Activated CD8-positive, alpha-beta memory T cell treated with anti-CD3 and anti-CD28 coated beads, Interleukin-2, amount 10 ng/mL, durations not matched to agents 7 days and 5 days (primary cell): ENCODE data around the gene ADI1. TPM values are rescaled to one million over a fixed set of nuclear protein-coding genes. Genes with fewer than 3 reads are reported as not detected.

Source experiments
- ATAC-seq: fragments of 150-1000 bp; cut with Tn5 transposase; one replicate; pipeline ENCODE4 v1.10.0; 2021; ENCODE audit warnings: moderate library complexity
- CTCF ChIA-PET: fragments of 350-600 bp; sonication (Branson Sonifier 250); formaldehyde crosslinking; loops from one replicate; lab custom pipeline; 2021; ENCODE audit warnings: antibody characterized with exemption; lab: Charles Lee
- DNase-seq: peaks from one replicate; pipeline ENCODE4 v3.0.0-alpha.2; 2020
- H3K27ac Mint-ChIP-seq: one replicate; pipeline ENCODE4 v1.8.0; 2021; ENCODE audit warnings: mild to moderate bottlenecking, mixed read lengths
- H3K27me3 Mint-ChIP-seq: one replicate; pipeline ENCODE4 v1.8.0; 2021; ENCODE audit warnings: mixed read lengths
- H3K36me3 Mint-ChIP-seq: one replicate; pipeline ENCODE4 v1.8.0; 2021; ENCODE audit warnings: mild to moderate bottlenecking, mixed read lengths
- H3K4me1 Mint-ChIP-seq: one replicate; pipeline ENCODE4 v1.8.0; 2021; ENCODE audit warnings: mixed read lengths
- H3K4me3 Mint-ChIP-seq: one replicate; pipeline ENCODE4 v1.8.0; 2021; ENCODE audit warnings: mild to moderate bottlenecking, moderate library complexity, mixed read lengths
- H3K9me3 Mint-ChIP-seq: one replicate; pipeline ENCODE4 v1.8.0; 2022; ENCODE audit warnings: low read depth, mixed read lengths
- total RNA-seq, 2 experiments: library from RNA; stranded (reverse); gene quantifications; one replicate each; pipeline ENCODE4 v1.2.3, GENCODE V29; 2021

ADI1 gene
- total RNA-seq, result 10 to 100 TPM; 15.0 to 16.6 TPM

GRCh38 chr2:3519255-3520205, at the start of gene ADI1:
Gene ADI1 (minus strand): TSS chr2:3519531. CDS start chr2:3519487, 44 bp downstream.
- peaks cover 3% of the 10 kb centered on the region for H3K9me3 Mint-ChIP-seq
- ATAC-seq (peak; percentile 63), DNase-seq (peak; percentile 86)
- H3K4me3 Mint-ChIP-seq, result peak within 1 kb of the TSS; percentile 84
- H3K4me1 Mint-ChIP-seq, result peaks cover 28% of the 10 kb centered on the region
- H3K27ac Mint-ChIP-seq, result peak within 1 kb of the TSS; percentile 88
- peaks cover 4% of the 10 kb centered on the region for H3K27me3 Mint-ChIP-seq
- peaks cover 17% of the 10 kb centered on the region for H3K36me3 Mint-ChIP-seq
- CTCF ChIA-PET, result interaction anchor here (0.7 to 1.6 kb wide), 4 partner anchors 21 to 132 kb away, joined by 3 to 6 read pairs (median 4); partner anchors contain the start of gene RNASEH1

GRCh38 chr2:3566806-3567205, 47.5 kb upstream of the ADI1 start:
- H3K4me3 Mint-ChIP-seq, result no peak overlapping the region
- no peaks in the 10 kb centered on the region for H3K27me3 Mint-ChIP-seq
- no peaks in the 10 kb centered on the region for H3K9me3 Mint-ChIP-seq
- ATAC-seq, result no peak
- H3K4me1 Mint-ChIP-seq, result peaks cover 17% of the 10 kb centered on the region
- H3K36me3 Mint-ChIP-seq, result peaks cover 3% of the 10 kb centered on the region
- no peak for DNase-seq
- H3K27ac Mint-ChIP-seq, result no peak overlapping the region
- CTCF ChIA-PET, result no interaction called here

GRCh38 chr2:3565117-3565516, 45.8 kb upstream of the ADI1 start:
- DNase-seq (no peak), ATAC-seq (no peak)
- H3K27ac Mint-ChIP-seq, result no peak overlapping the region
- H3K36me3 Mint-ChIP-seq, result peaks cover 4% of the 10 kb centered on the region
- H3K4me1 Mint-ChIP-seq, result peaks cover 19% of the 10 kb centered on the region
- no peak overlapping the region for H3K4me3 Mint-ChIP-seq
- CTCF ChIA-PET, result no interaction called here
- no peaks in the 10 kb centered on the region for H3K27me3 Mint-ChIP-seq
- no peaks in the 10 kb centered on the region for H3K9me3 Mint-ChIP-seq

GRCh38 chr2:3563521-3563976, 44.2 kb upstream of the ADI1 start:
- Mint-ChIP-seq H3K4me1 (peaks cover 29% of the 10 kb centered on the region), H3K9me3 (no peaks in the 10 kb centered on the region), H3K27me3 (no peaks in the 10 kb centered on the region), H3K36me3 (peaks cover 7% of the 10 kb centered on the region), H3K4me3 (no peak overlapping the region), H3K27ac (no peak overlapping the region)
- CTCF ChIA-PET, result interaction anchor here (1.0 kb wide), 1 partner anchor 11 kb away, joined by 4 read pairs; no protein-coding TSS in a partner anchor
- ATAC-seq, result no peak
- DNase-seq, result no peak

- Mint-ChIP-seq H3K27ac (peak within 1 kb of the TSS; percentile 96), H3K27me3 (no peaks in the 10 kb centered on the region), H3K9me3 (no peaks in the 10 kb centered on the region), H3K4me1 (peaks cover 56% of the 10 kb centered on the region), H3K4me3 (peak within 1 kb of the TSS; percentile 91), H3K36me3 (peaks cover 34% of the 10 kb centered on the region)
- CTCF ChIA-PET, result interaction anchor here (0.7 to 3.1 kb wide), 7 partner anchors 15 to 485 kb away, joined by 3 to 13 read pairs (median 6); partner anchors contain the start of genes ADI1, EIPR1 and RPS7
- DNase-seq (peak; percentile 98), ATAC-seq (peak; percentile 99)
Observed at GRCh38 chr2:3558205-3559014, 39.1 kb upstream of the ADI1 start, which contains the start of gene RNASEH1. Gene RNASEH1 (minus strand): TSS chr2:3558333. CDS start chr2:3558260, 73 bp downstream.

GRCh38 chr2:3557639-3558204, 38.4 kb upstream of the ADI1 start:
- peak overlapping the region; percentile 91 for H3K4me3 Mint-ChIP-seq
- H3K36me3 Mint-ChIP-seq, result peaks cover 35% of the 10 kb centered on the region
- H3K9me3 Mint-ChIP-seq, result no peaks in the 10 kb centered on the region
- no peaks in the 10 kb centered on the region for H3K27me3 Mint-ChIP-seq
- H3K27ac Mint-ChIP-seq, result peak overlapping the region; percentile 96
- CTCF ChIA-PET, result interaction anchor here (0.7 to 3.1 kb wide), 8 partner anchors 16 to 485 kb away, joined by 3 to 13 read pairs (median 6); partner anchors contain the start of genes ADI1, EIPR1 and RPS7
- ATAC-seq (peak; percentile 40), DNase-seq (no peak)
- peaks cover 49% of the 10 kb centered on the region for H3K4me1 Mint-ChIP-seq

GRCh38 chr2:3553946-3554345, 34.6 kb upstream of the ADI1 start:
- H3K4me1 Mint-ChIP-seq, result peaks cover 34% of the 10 kb centered on the region
- H3K27ac Mint-ChIP-seq, result no peak overlapping the region
- H3K9me3 Mint-ChIP-seq, result no peaks in the 10 kb centered on the region
- H3K36me3 Mint-ChIP-seq, result peaks cover 56% of the 10 kb centered on the region
- no peaks in the 10 kb centered on the region for H3K27me3 Mint-ChIP-seq
- H3K4me3 Mint-ChIP-seq, result no peak overlapping the region
- no peak for DNase-seq
- CTCF ChIA-PET, result no interaction called here
- ATAC-seq, result no peak

- peaks cover 67% of the 10 kb centered on the region for H3K36me3 Mint-ChIP-seq
Observed at GRCh38 chr2:3547915-3548314, 28.6 kb upstream of the ADI1 start.

GRCh38 chr2:3545788-3546478, 26.6 kb upstream of the ADI1 start:
- DNase-seq, result no peak
- Mint-ChIP-seq H3K4me1 (no peaks in the 10 kb centered on the region), H3K27ac (no peak overlapping the region), H3K36me3 (peaks cover 68% of the 10 kb centered on the region), H3K9me3 (no peaks in the 10 kb centered on the region), H3K27me3 (no peaks in the 10 kb centered on the region), H3K4me3 (no peak overlapping the region)
- CTCF ChIA-PET, result no interaction called here
- ATAC-seq, result no peak

More at GRCh38 chr2:3547915-3548314, 28.6 kb upstream of the ADI1 start:
- Mint-ChIP-seq H3K27me3 (no peaks in the 10 kb centered on the region), H3K27ac (peak overlapping the region; percentile 8), H3K9me3 (no peaks in the 10 kb centered on the region), H3K4me1 (no peaks in the 10 kb centered on the region), H3K4me3 (no peak overlapping the region)
- ATAC-seq, result no peak
- no peak for DNase-seq
- CTCF ChIA-PET, result interaction anchor here (0.6 kb wide), 1 partner anchor 11 kb away, joined by 3 read pairs; no protein-coding TSS in a partner anchor

GRCh38 chr2:3543023-3543683, 23.8 kb upstream of the ADI1 start:
- no peaks in the 10 kb centered on the region for H3K4me1 Mint-ChIP-seq
- CTCF ChIA-PET, result no interaction called here
- no peaks in the 10 kb centered on the region for H3K27me3 Mint-ChIP-seq
- H3K36me3 Mint-ChIP-seq, result peaks cover 51% of the 10 kb centered on the region
- no peaks in the 10 kb centered on the region for H3K9me3 Mint-ChIP-seq
- H3K27ac Mint-ChIP-seq, result no peak overlapping the region
- ATAC-seq (no peak), DNase-seq (no peak)
- H3K4me3 Mint-ChIP-seq, result no peak overlapping the region

GRCh38 chr2:3542107-3542506, 22.8 kb upstream of the ADI1 start:
- Mint-ChIP-seq H3K36me3 (peaks cover 46% of the 10 kb centered on the region), H3K4me3 (no peak overlapping the region), H3K27ac (no peak overlapping the region), H3K9me3 (no peaks in the 10 kb centered on the region), H3K27me3 (no peaks in the 10 kb centered on the region), H3K4me1 (no peaks in the 10 kb centered on the region)
- DNase-seq (no peak), ATAC-seq (no peak)
- CTCF ChIA-PET, result no interaction called here

GRCh38 chr2:3539836-3540235, 20.5 kb upstream of the ADI1 start:
- peaks cover 8% of the 10 kb centered on the region for H3K4me1 Mint-ChIP-seq
- DNase-seq (no peak), ATAC-seq (no peak)
- no peaks in the 10 kb centered on the region for H3K9me3 Mint-ChIP-seq
- H3K27ac Mint-ChIP-seq, result no peak overlapping the region
- no peak overlapping the region for H3K4me3 Mint-ChIP-seq
- H3K36me3 Mint-ChIP-seq, result peaks cover 34% of the 10 kb centered on the region
- CTCF ChIA-PET, result interaction anchor here (1.2 kb wide), 1 partner anchor 20 kb away, joined by 4 read pairs; the partner anchor contains the start of gene ADI1
- H3K27me3 Mint-ChIP-seq, result no peaks in the 10 kb centered on the region
